Esophagus squamous epithelium (tissue), 4 donors: ENCODE measurements around the gene DST.

Experiments used
- CTCF ChIP-seq, 6 experiments: fragments of 450-650 bp in 4 of 6; fragments of 200-600 bp in 2 of 6; sonication (generic) in 2 of 6; IDR thresholded peaks; one replicate each; pipeline ENCODE4 v1.5.1; 2016 to 2019; ENCODE audit warnings: antibody characterized with exemption in 6 of 6, mild to moderate bottlenecking in 4 of 6, moderate library complexity in 4 of 6
- POLR2A ChIP-seq, 4 donors: fragments of 450-650 bp; IDR thresholded peaks; one replicate each; pipeline ENCODE4 v1.6.1; 2017; ENCODE audit warnings: antibody characterized with exemption in 4 of 4, mild to moderate bottlenecking in 4 of 4, moderate library complexity in 3 of 4

- TF ChIP-seq CTCF (IDR thresholded peaks at IDR 0.05) (no peak), POLR2A (IDR thresholded peaks at IDR 0.05) (no peak)
Measured at GRCh38 chr6:56463443-56463842, 179.2 kb downstream of the DST start.
